22Rv1 (cell line): ENCODE results near the gene ECI2.

Experiments used
- CTCF ChIP-seq: fragments of 450-650 bp; IDR thresholded peaks from 2 replicates; pipeline ENCODE4 v1.5.1; 2017; ENCODE audit warnings: mild to moderate bottlenecking
- ZFX ChIP-seq: fragments of 450-650 bp; IDR thresholded peaks from 2 replicates; pipeline ENCODE4 v1.6.1; 2017; ENCODE audit warnings: antibody characterized with exemption, borderline replicate concordance

DNA sequence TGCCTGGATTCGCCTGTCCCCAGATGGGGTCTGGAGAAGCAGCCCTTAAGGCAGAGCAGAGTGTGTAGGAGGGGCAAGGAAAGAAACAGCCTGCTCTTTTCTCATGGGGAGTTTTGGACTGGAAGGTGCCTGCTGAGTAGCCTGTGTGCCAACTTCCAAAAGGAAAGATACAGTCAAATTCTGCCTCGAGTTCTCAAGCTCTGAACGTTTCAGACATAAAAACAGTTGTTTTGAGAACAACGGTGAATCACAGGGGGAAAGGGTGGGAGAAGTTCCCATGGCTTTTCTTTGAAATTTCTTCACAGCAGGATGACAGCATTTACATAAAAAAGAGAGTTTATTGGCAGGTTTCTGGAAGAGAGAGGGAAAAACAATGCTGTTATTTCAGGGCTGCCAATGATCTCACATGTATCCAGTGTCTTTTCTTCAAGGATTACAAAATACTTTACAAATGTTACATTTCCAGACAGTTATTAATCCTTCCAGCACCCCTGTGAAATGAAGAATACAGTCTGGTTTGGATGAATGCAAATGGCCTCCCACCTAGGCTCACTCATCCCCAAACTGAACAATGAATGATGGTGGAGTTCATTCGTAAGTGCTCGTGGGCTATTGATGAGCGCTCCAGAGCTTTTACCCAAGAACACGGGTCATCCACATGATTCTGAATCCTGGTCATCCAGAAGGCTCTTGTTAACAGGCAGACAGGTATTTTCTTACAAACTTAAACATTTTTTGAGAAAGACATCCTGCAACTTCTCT, 33.8 kb upstream of the ECI2 start:
- TF ChIP-seq ZFX (no peak), CTCF (no peak)
